ENCODE results near the gene WARS2.

GRCh38 chr1:118999348-119000071 is 140.9 kb downstream of the WARS2 start:
- TF ChIP-seq CTCF (IDR thresholded peaks at IDR 0.05 in 2 of 3, conservative IDR thresholded peaks at IDR 0.05 in 1 of 3; ENCODE audit: borderline replicate concordance in 1 of 3, insufficient read depth in 1 of 3, low read depth in 2 of 3, low read length in 2 of 3) (no peak), SP1 (IDR thresholded peaks at IDR 0.05; ENCODE audit: low read depth) (no peak), SIN3A (IDR thresholded peaks at IDR 0.05; ENCODE audit: low read depth) (no peak), MAX (IDR thresholded peaks at IDR 0.05) (no peak), POLR2A (IDR thresholded peaks at IDR 0.05; ENCODE audit: borderline replicate concordance, extremely low read depth, insufficient read depth, insufficient read length) (no peak), REST (IDR thresholded peaks at IDR 0.05; ENCODE audit: low read depth) (no peak), CEBPB (IDR thresholded peaks at IDR 0.05; ENCODE audit: low read depth) (no peak), POLR2AphosphoS5 (IDR thresholded peaks at IDR 0.05; ENCODE audit: low read depth, low read length) (no peak), ZFX (IDR thresholded peaks at IDR 0.05) (no peak), RAD21 (IDR thresholded peaks at IDR 0.05; ENCODE audit: low read depth) (no peak), EZH2 (IDR thresholded peaks at IDR 0.05) (no peak), YY1 (IDR thresholded peaks at IDR 0.05; ENCODE audit: extremely low read depth, insufficient replicate concordance, low read depth, low read length) (no peak)
